ENCODE measurements around the gene HTR3A. TPM values are rescaled to one million over a fixed set of nuclear protein-coding genes. Genes with fewer than 3 reads are reported as not detected.
"Not testable (repeated sequence)": the region's sequence is repeated elsewhere in the genome, so short reads cannot be mapped to it uniquely, and the experiment has no call there.

The HTR3A gene
- polyA plus RNA-seq = 11.3 TPM

- Mint-ChIP-seq H3K4me3 (peak within 1 kb of the TSS in 3 of 4 donors; percentile 69 to 76 (median 75)), H3K27me3 (no peaks in the 10 kb centered on the region), H3K4me1 (peaks cover 26 to 55% (median 42%) of the 10 kb centered on the region in 3 donors), H3K27ac (peak within 1 kb of the TSS; percentile 63 to 99 (median 96)), H3K9me3 (no peaks in the 10 kb centered on the region), H3K36me3 (no peaks in the 10 kb centered on the region)
Measured at GRCh38 chr11:113974741-113975470, at the start of gene HTR3A. Gene HTR3A, plus strand, starts transcription at chr11:113975108. Its CDS starts 218 bp downstream, at chr11:113975326.

- peak overlapping the region in 1 of 3 donors; percentile 77 for H3K27ac Mint-ChIP-seq
Measured at GRCh38 chr11:113926273-113927197, 48.4 kb upstream of the HTR3A start.

GRCh38 chr11:113928311-113928710 is 46.6 kb upstream of the HTR3A start:
- no peak overlapping the region for H3K27ac Mint-ChIP-seq
- H3K27me3 Mint-ChIP-seq = peaks cover 9% of the 10 kb centered on the region
- peaks cover 11 to 15% (median 12%) of the 10 kb centered on the region in 3 donors for H3K4me1 Mint-ChIP-seq
- H3K9me3 Mint-ChIP-seq = no peaks in the 10 kb centered on the region
- H3K4me3 Mint-ChIP-seq = no peak overlapping the region
- H3K36me3 Mint-ChIP-seq = peaks cover 7% of the 10 kb centered on the region

More at GRCh38 chr11:113926273-113927197, 48.4 kb upstream of the HTR3A start:
- Mint-ChIP-seq H3K9me3 (no peaks in the 10 kb centered on the region), H3K27me3 (peaks cover 9% of the 10 kb centered on the region), H3K36me3 (peaks cover 1% of the 10 kb centered on the region), H3K4me3 (peak overlapping the region in 3 of 4 donors; percentile 10 to 50 (median 22)), H3K4me1 (peaks cover 11 to 15% (median 12%) of the 10 kb centered on the region in 3 donors)

GRCh38 chr11:113932788-113933187 is 42.1 kb upstream of the HTR3A start:
- Mint-ChIP-seq H3K36me3 (peaks cover 7% of the 10 kb centered on the region), H3K4me1 (peaks cover 10 to 19% (median 11%) of the 10 kb centered on the region in 3 donors), H3K27ac (peak overlapping the region in 1 of 3 donors; percentile 69), H3K4me3 (no peak overlapping the region), H3K9me3 (no peaks in the 10 kb centered on the region), H3K27me3 (peaks cover 9% of the 10 kb centered on the region)

- Mint-ChIP-seq H3K4me1 (peaks cover 7 to 18% (median 13%) of the 10 kb centered on the region in 3 donors), H3K27ac (peak overlapping the region in 1 of 3 donors; percentile 9)
- not testable (repeated sequence) for H3K9me3 Mint-ChIP-seq, H3K36me3 Mint-ChIP-seq, H3K27me3 Mint-ChIP-seq, H3K4me3 Mint-ChIP-seq
Measured at GRCh38 chr11:113934193-113934592, 40.7 kb upstream of the HTR3A start.

DNA sequence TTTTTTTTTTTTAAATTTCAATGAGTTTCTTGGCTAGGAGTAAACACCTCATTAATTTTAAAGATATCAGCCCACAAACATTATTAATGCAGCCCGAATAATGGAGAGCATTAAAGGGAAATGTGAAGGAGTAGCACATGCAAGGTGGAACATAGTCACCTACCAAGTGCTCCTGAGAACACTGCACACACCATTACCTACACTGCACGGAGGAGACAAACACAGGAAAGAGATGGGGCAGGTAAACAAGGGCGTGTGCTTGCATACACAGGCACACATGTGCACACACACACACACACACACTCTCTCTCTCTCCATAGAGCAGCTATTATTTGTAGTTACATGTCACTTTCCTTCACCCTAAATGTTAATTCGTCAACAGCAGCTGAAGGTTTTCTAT is 40.1 kb upstream of the HTR3A start:
- H3K27ac Mint-ChIP-seq = peak overlapping the region in 1 of 3 donors; percentile 2
- H3K4me3 Mint-ChIP-seq = peak overlapping the region in 2 of 4 donors; percentile 47 to 53
- peaks cover 9% of the 10 kb centered on the region for H3K27me3 Mint-ChIP-seq
- peaks cover 7 to 18% (median 13%) of the 10 kb centered on the region in 3 donors for H3K4me1 Mint-ChIP-seq
- peaks cover 7% of the 10 kb centered on the region for H3K36me3 Mint-ChIP-seq
- H3K9me3 Mint-ChIP-seq = no peaks in the 10 kb centered on the region

DNA sequence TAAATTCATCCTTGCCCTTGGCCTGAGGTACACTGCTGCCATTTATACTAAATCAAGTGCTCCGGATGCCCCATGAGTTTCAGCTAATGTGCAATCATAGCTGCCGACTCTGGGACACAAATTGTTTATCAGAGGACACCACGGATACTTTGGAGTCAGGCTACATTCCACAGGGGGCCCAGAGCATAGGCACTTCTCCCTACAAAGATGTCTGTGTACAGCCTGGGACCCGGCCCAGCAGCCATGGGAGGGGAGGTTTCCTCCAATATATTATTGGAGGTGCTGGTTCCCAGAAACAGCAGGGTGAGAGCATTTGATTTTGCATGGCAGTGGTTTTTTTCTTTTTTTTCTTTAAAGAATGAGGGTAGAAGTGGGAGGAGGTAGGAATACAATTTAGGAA is 39.0 kb upstream of the HTR3A start:
- Mint-ChIP-seq H3K4me1 (peaks cover 7 to 16% (median 13%) of the 10 kb centered on the region in 3 donors), H3K27me3 (peaks cover 5% of the 10 kb centered on the region), H3K4me3 (peak overlapping the region in 2 of 4 donors; percentile 46 to 47), H3K9me3 (no peaks in the 10 kb centered on the region), H3K27ac (no peak overlapping the region), H3K36me3 (peaks cover 6% of the 10 kb centered on the region)

DNA sequence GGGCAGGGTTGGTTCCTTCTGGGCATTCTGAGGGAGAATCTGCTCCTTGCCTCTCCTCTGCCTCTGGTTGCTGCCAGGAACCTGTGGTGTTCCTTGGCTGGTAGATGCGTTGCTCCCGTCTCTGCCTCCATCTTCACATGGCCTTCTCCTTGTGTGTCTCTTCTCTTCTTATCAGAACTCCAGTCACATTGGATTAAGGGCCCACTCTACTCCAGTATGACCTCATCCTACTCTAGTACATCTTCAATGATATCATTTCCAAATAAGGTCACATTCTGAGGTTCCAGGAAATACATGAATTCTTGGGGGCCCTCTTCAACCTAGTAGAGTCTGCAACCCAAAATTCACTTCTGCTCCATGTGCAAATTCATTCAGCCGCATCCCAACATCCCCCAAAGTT is 37.0 kb upstream of the HTR3A start:
- Mint-ChIP-seq H3K27me3 (peaks cover 5% of the 10 kb centered on the region), H3K27ac (no peak overlapping the region)

DNA sequence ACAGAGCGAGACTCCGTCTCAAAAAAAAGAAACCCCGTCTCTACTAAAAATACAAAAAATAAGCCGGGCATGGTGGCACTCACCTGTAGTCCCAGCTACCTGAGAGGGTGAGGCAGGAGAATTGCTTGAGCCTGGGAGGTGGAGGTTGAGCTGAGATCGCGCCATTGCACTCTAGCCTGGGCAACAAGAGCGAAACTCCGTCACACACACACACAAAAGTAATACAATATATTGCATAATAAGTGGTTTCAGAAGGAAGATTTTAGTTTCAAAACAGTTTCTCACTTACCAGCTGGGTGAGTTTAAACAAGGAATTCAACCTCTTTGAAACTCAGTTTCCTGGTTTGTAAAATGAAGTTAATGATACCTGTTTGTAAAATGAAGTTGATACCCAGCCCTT is 32.7 kb upstream of the HTR3A start:
- Mint-ChIP-seq H3K9me3 (no peaks in the 10 kb centered on the region), H3K4me3 (peak overlapping the region in 1 of 4 donors; percentile 39), H3K4me1 (peaks cover 4 to 11% (median 10%) of the 10 kb centered on the region in 3 donors), H3K27ac (no peak overlapping the region), H3K27me3 (peaks cover 2% of the 10 kb centered on the region), H3K36me3 (no peaks in the 10 kb centered on the region)

More for the DNA sequence above, 37.0 kb upstream of the HTR3A start:
- H3K9me3 Mint-ChIP-seq = no peaks in the 10 kb centered on the region
- peak overlapping the region in 1 of 4 donors; percentile 61 for H3K4me3 Mint-ChIP-seq
- H3K36me3 Mint-ChIP-seq = peaks cover 2% of the 10 kb centered on the region
- H3K4me1 Mint-ChIP-seq = peaks cover 7 to 16% (median 13%) of the 10 kb centered on the region in 3 donors

DNA sequence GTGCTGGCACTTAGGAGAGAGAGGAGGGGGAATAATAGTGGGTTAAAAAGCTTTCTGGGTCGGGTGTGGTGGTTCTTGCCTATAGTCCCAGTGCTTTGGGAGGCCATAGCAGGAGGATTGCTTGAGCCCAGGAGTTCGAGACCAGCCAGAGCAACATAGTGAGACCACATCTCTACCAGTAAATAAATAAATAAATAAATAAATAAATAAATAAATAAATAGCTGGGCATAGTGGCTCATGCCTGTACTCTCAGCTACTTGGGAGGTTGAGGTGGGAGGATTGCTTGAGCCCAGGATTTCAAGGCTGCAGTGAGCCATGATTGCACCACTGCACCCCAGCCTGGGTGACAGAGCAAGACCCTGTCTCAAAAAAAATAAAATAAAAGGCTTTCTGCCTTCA is 28.7 kb upstream of the HTR3A start:
- H3K4me3 Mint-ChIP-seq, H3K9me3 Mint-ChIP-seq, H3K27me3 Mint-ChIP-seq, H3K36me3 Mint-ChIP-seq: not testable (repeated sequence)
- H3K27ac Mint-ChIP-seq = peak overlapping the region in 1 of 3 donors; percentile 54
- H3K4me1 Mint-ChIP-seq = peaks cover 17 to 24% (median 21%) of the 10 kb centered on the region in 3 donors

DNA sequence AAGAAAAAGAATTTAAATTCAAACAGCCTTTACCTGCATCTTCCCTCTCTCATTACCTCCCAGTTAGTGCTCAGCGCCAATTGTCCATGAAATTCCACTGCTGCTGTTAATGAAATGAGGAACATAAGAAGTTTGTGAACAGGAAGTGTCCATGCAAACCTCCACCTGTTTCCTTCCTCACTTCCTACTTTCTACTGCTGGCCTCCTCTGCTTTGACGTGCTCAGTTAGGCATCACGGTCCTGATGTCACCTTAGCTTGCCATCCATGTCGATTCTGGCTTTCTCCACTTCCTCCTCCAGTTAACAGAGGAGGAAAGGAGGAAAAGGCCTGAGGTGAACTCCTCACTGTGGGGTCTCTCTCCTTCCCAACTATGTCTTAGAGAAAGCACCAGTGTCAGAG is 26.9 kb upstream of the HTR3A start:
- Mint-ChIP-seq H3K27me3 (peaks cover 2% of the 10 kb centered on the region), H3K27ac (peak overlapping the region; percentile 18 to 75 (median 48)), H3K36me3 (peaks cover 3% of the 10 kb centered on the region), H3K4me3 (peak overlapping the region in 2 of 4 donors; percentile 39 to 79), H3K9me3 (no peaks in the 10 kb centered on the region), H3K4me1 (peaks cover 17 to 25% (median 21%) of the 10 kb centered on the region in 3 donors)

- Mint-ChIP-seq H3K4me1 (peaks cover 17 to 25% (median 21%) of the 10 kb centered on the region in 3 donors), H3K36me3 (peaks cover 3% of the 10 kb centered on the region), H3K27me3 (peaks cover 2% of the 10 kb centered on the region), H3K4me3 (no peak overlapping the region), H3K27ac (peak overlapping the region; percentile 36 to 76 (median 60)), H3K9me3 (no peaks in the 10 kb centered on the region)
Measured at GRCh38 chr11:113949891-113950290, 25.0 kb upstream of the HTR3A start.

DNA sequence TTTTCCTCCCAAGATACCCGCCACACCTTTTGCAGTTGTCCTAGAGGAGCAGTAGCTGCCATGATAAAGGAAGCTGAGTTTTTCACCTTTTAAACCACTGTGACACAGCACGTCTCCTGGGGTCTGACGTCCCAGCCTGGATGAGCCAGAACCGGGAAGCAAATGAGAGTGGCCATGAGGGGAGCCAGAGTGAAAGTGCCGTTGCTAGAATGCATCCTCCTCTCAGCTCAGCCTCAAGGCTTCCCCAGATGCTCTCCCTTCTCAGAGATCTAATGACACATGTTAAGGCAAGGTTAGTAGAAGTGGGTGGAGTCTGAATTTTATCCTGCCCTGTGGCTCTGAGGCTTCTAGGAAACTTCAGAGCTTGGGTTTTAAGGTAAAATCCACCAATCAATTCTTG is 23.4 kb upstream of the HTR3A start:
- Mint-ChIP-seq H3K4me1 (peaks cover 16 to 20% (median 18%) of the 10 kb centered on the region in 3 donors), H3K36me3 (peaks cover 3% of the 10 kb centered on the region), H3K27ac (peak overlapping the region in 1 of 3 donors; percentile 92), H3K27me3 (no peaks in the 10 kb centered on the region), H3K4me3 (no peak overlapping the region), H3K9me3 (no peaks in the 10 kb centered on the region)

DNA sequence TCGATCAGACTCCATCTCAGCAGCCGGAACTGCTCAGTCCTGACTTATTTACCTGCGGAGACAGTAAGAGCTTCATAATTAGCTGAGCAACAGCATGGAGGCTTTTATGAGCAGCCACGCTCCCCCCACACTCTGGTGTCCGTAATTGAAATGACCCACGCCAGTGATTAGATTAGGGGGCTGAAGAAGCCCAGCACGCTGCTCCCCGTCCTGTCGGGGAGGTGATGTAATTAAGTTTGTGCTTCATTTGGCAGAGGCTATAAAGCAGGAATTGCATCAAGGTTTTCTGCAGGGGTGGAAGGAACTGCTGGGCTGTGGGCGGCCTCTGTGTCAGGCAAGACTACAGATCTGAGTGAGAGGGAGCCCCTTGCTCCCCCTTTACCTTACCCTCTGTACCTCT is 22.8 kb upstream of the HTR3A start:
- H3K27ac Mint-ChIP-seq = peak overlapping the region in 1 of 3 donors; percentile 92
- H3K4me1 Mint-ChIP-seq = peaks cover 13 to 16% (median 15%) of the 10 kb centered on the region in 3 donors
- no peak overlapping the region for H3K4me3 Mint-ChIP-seq
- H3K9me3 Mint-ChIP-seq = no peaks in the 10 kb centered on the region
- H3K36me3 Mint-ChIP-seq = peaks cover 3% of the 10 kb centered on the region
- H3K27me3 Mint-ChIP-seq = peaks cover 2% of the 10 kb centered on the region

DNA sequence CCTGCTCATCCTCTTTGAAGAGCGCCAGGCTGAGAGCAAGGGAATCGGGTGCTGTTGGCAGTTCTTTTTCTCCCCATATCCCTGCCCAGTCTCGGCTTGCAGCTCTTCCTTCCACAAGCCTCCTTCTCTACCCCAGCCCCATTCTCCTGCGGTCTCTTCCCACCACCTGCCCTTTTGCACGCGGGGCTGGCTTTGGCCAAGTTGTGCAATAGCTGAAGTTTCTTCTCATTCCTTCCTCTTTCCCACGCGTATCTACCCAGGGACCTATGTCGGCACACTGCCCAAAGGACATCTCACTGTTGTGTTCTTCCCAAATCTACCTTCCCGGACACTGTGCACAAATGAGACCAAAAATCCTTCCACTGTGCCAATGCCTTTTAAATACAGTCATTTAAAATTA is 22.3 kb upstream of the HTR3A start:
- Mint-ChIP-seq H3K27me3 (peaks cover 2% of the 10 kb centered on the region), H3K36me3 (peaks cover 3% of the 10 kb centered on the region), H3K9me3 (no peaks in the 10 kb centered on the region), H3K27ac (no peak overlapping the region), H3K4me1 (peaks cover 9 to 13% (median 11%) of the 10 kb centered on the region in 3 donors), H3K4me3 (peak overlapping the region in 1 of 4 donors; percentile 70)

Data from IgD-negative memory B cell (primary cell).